ENCODE measurements around the gene TRIP13.
A peak's percentile ranks its signal among the peaks of the same experiment; 100 is the strongest.
"Not testable (repeated sequence)": the region's sequence is repeated elsewhere in the genome, so short reads cannot be mapped to it uniquely, and the experiment has no call there.

TRIP13 gene

DNA sequence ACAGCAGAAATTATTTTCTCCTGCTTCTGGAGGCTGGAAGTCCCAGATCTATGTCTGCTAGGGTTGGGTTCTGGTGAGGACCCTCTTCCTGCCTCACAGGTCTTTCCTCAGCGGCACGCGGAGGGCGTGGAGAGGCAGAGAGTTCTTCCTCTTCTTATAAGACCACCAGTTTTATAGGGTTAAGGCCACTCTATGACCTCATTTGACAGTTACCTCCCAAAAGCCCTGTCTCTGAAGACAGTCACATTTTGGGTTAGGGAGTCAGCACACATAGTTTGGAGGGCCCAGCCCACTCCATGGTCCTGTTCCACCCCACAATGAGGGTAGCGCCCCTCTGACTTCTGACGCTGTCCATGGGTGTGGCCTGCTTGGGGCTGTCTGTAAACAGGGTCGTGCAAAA, 46.7 kb downstream of the TRIP13 start:
- DNase-seq, result no peak

DNA sequence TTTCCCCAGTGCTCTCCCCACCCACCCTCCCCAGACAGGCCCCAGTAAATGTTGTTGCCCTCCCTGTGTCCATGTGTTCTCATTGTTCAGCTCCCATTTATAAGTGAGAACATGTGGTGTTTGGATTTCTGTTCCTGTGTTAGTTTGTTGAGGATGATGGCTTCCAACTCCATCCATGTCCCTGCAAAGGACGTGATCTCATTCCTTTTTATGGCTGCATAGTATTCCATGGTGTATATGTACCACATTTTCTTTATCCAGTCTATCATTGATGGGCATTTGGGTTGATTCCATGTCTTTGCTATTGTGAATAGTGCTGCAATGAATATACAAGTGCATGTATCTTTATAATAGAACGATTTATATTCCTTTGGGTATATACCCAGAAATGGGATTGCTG, 48.1 kb downstream of the TRIP13 start:
- DNase-seq, result not testable (repeated sequence)

- no peak for DNase-seq
Observed at GRCh38 chr5:943201-943917, 50.7 kb downstream of the TRIP13 start.

- DNase-seq, result peak; percentile 48
Observed at GRCh38 chr5:943918-944620, 51.4 kb downstream of the TRIP13 start.

DNA sequence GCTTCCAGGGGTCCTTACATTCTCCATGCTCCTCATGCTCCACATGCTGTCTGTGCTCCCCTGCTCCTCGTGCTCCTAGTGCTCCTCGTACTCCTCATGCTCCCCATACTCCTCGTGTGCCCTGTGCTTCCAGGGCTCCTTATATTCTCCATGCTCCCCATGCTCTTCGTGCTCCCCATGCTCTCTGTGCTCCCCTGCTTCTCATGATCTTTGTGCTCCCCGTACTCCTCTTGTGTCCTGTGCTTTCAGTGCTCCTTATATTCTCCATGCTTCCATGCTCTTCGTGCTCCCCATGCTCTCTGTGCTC, 51.9 kb downstream of the TRIP13 start:
- DNase-seq, result no peak

DNA sequence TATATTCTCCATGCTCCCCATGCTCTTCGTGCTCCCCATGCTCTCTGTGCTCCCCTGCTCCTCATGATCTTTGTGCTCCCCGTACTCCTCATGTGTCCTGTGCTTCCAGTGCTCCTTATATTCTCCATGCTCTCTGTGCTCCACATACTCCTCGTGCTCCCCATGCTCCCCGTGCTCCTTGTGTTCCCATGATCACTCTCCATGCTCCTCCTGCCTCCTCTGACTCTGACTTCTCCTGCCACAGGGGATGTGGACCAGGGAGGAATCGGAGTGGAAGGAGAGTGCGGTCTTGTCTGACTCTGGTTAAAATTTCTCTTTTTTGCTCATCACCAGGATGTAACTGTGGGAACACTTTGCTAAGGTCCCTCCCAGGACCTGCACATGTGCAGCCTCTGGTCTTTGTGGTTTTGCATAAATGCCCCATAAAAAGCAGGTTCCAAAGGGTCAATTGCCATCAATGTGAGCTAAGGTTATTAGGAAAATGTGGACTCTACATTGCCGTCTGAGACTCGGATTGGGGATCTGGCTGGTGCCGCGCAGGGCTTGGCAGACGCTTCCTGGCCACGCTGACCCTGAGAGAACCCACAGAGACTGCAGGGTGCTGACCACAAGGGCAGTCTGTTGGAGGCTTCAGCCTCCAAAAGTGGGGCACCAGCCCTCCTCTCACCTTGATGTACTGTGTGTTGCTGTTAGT, 52.5 kb downstream of the TRIP13 start:
- DNase-seq, result peak; percentile 37

DNA sequence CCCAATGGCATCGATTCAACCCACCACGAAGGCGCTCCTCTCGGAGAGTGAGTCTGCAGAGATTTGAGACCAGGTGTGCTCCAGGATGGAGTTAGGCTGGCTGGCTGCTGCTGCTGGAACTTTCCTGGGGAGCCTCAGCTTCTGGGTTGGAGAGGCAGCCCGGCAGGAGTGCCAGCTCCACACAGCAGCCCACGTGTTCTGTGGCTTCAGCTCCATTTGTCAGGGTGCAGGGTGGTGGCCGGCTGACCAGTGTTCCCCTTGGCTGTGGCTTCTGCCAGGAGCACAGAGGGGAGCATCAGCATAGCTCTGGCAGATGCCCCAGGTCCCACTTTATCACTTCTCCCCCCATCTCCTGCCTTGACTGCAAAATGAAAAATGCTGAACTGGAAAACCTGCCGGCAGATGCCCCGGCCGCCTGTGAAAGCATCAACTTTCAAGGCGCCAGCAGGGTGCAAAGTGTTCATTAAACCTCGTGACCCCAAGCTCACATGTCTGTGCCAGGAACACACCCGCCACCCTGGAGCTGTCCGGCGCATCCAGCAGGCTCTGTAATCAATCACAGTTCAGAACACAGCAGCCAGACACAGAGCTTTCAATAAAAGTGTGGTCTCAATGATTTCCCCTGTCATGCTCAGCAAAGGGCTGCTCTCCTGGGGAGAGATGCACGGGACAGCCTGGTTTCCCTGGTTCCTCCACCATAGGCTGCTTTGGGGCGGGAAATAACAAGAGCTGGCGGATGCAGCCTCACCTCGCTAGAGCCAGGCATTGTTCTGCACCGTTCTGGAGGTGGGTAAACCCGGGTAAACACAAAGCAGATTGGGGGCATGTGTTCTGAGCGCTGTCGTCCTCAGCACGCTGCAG, 53.2 kb downstream of the TRIP13 start:
- no peak for DNase-seq

DNA sequence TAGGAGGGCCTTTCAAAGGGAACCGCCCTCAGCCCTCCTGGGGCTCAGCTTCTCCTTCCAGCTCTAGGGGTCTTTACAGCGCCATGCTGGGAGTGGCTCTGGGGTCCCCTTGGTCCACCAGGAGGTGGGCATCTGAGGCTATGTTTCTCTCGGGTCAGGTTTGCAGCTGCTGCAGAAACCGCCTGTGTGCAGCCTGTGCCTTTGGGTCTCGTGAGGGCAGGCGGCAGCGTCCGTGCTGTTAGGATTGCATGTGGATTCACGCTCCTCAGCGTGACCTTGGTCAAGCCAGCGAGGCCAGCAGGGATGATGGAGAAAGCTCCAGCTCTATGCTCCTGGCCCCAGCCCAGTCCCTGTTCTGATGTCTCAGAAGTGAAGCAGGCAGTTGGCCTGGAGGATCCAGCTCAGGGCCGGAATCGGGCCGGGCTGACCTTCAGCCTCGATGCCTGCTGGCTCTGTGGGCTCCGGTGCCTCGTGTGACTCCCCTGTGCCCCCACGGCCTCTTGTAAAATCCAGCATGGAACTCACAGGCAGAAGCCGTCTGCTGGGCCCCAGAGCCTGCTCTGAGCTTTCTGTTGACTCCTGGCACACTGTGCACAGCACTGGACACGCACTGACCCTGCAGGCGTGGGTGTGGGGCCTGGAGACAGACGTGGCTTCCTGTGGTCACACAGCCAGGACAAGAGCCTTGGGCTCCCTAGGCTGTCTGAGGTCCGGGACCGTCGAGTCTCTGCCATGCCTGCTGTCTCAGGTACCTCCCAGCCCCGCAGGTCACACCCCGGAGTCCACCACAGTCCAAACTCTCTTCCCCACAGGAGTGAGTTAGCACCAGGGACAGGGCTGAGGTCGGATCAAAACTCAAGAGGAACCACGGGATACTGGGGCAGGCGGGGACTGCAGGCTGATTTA, 54.3 kb downstream of the TRIP13 start:
- no peak for DNase-seq

GRCh38 chr5:947626-948471, 55.2 kb downstream of the TRIP13 start:
- no peak for DNase-seq

GRCh38 chr5:948472-949274, 56.0 kb downstream of the TRIP13 start:
- DNase-seq, result no peak

DNA sequence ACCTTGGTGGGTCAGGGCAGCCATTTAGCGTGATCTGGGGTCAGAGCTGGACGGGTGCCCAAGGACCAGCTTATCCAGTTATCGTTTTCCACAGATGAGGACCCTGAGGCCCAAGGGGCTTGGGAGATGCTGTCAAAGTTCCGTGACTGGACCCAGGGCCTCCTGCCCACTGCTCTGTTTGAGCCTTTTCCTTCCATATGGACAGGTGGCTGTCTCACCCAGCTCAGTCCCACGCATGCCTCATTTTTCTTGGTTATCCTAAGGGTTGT, 56.5 kb downstream of the TRIP13 start:
- no peak for DNase-seq

- DNase-seq, result no peak
Observed at GRCh38 chr5:949815-950560, 57.3 kb downstream of the TRIP13 start.

DNA sequence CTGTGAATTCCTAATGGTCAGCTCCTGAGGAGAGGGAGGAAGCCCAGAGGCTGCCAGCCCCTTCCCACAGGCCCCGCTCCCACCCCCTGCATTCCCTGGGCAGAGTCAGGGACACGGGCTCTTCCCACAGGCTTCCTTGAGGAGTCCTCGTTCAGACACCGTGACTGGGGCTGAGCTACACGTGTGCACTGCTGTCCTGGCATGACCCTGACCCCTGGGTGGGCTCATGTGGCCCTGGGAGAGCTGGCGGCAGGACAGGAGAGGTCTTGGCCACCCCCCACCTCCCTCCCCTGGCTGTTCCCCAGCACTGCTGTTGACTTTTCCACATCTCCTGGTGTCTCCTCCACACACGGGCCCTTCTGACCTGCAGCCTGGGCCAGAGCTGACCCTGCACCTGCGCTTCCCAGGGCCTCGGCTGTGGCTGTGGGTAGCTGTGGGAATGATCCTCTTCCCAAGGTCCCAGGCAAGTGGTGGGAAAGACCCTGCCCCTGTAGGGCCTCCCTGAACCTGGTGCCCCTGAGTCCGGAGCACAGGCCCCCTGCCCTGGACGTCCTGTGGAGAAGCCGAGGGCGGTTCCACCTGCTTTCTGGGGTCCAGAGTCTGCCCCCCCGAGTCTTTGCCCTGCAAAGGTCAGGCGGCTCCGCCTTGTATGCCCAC, 59.4 kb downstream of the TRIP13 start:
- no peak for DNase-seq

GRCh38 chr5:952597-953271, 60.0 kb downstream of the TRIP13 start:
- DNase-seq, result no peak

GRCh38 chr5:953535-954449, 61.1 kb downstream of the TRIP13 start:
- peak; percentile 55 for DNase-seq

- DNase-seq, result peak; percentile 52
Observed at GRCh38 chr5:955886-956761, 63.4 kb downstream of the TRIP13 start.
